SU-DHL-6 (cell line): ENCODE results near the gene TPRA1.
A peak's percentile ranks its signal among the peaks of the same experiment; 100 is the strongest.

Experiments used
- H2AFZ ChIP-seq: fragments of 200-600 bp; sonication (generic); 2 replicates; pipeline ENCODE4 v1.6.1; 2014; ENCODE audit warnings: low read depth, mild to moderate bottlenecking, moderate library complexity, mixed read lengths, antibody characterized with exemption, low read length; ENCODE audit not compliant: severe bottlenecking
- H3F3A ChIP-seq: fragments of 200-600 bp; shearing (Covaris generic); 2 replicates; pipeline ENCODE4 v1.6.0; 2016; ENCODE audit warnings: antibody characterized with exemption, mild to moderate bottlenecking; ENCODE audit not compliant: insufficient read depth
- H3K27ac ChIP-seq: fragments of 200-600 bp; sonication (generic); 2 replicates; pipeline ENCODE4 v1.5.1; 2016; ENCODE audit warnings: low read depth, mild to moderate bottlenecking, low read length, moderate library complexity, mixed read lengths
- H3K27me3 ChIP-seq: fragments of 200-600 bp; sonication (generic), shearing (Covaris generic); 2 replicates; pipeline ENCODE4 v1.6.0; 2014; ENCODE audit warnings: mild to moderate bottlenecking, low read length
- H3K36me3 ChIP-seq: fragments of 200-600 bp; sonication (generic); 2 replicates; pipeline ENCODE4 v1.6.1; 2014; ENCODE audit warnings: mild to moderate bottlenecking, low read length, mixed read lengths
- H3K4me2 ChIP-seq: fragments of 300-600, 200-600 bp; shearing (Covaris generic), sonication (generic); 2 replicates; pipeline ENCODE4 v1.6.0; 2014; ENCODE audit warnings: low read length, low read depth, mild to moderate bottlenecking; ENCODE audit not compliant: poor library complexity, severe bottlenecking
- H3K4me3 ChIP-seq: fragments of 200-600 bp; sonication (generic); 2 replicates; pipeline ENCODE4 v1.5.1; 2014; ENCODE audit warnings: antibody characterized with exemption, low read length, mild to moderate bottlenecking, mixed read lengths; ENCODE audit not compliant: insufficient read depth, poor library complexity, severe bottlenecking
- H3K79me2 ChIP-seq: fragments of 200-600 bp; sonication (generic); 2 replicates; pipeline ENCODE4 v1.6.1; 2014; ENCODE audit warnings: mild to moderate bottlenecking, low read length, moderate library complexity; ENCODE audit not compliant: insufficient read depth
- H3K9ac ChIP-seq: fragments of 200-600 bp; sonication (generic); 2 replicates; pipeline ENCODE4 v1.7.0; 2014; ENCODE audit warnings: mild to moderate bottlenecking, low read length
- H3K9me2 ChIP-seq: fragments of 200-600 bp; sonication (generic); replicated peaks from 2 replicates; pipeline ENCODE4 v1.6.1; 2014; ENCODE audit warnings: low read length; ENCODE audit not compliant: insufficient read depth
- H3K9me3 ChIP-seq: fragments of 200-600 bp; sonication (generic); 2 replicates; pipeline ENCODE4 v1.6.1; 2014; ENCODE audit warnings: low read length, mixed read lengths; ENCODE audit not compliant: insufficient read depth
- H4K20me1 ChIP-seq: fragments of 200-600 bp; sonication (generic); 2 replicates; pipeline ENCODE4 v1.6.1; 2014; ENCODE audit warnings: low read depth, mild to moderate bottlenecking, antibody characterized with exemption, low read length, moderate library complexity, mixed read lengths
- CTCF ChIP-seq: fragments of 200-600 bp; sonication (generic); IDR thresholded peaks from one replicate; pipeline ENCODE4 v1.5.1; 2017; ENCODE audit warnings: antibody characterized with exemption, mild to moderate bottlenecking, low read length, moderate library complexity; ENCODE audit not compliant: insufficient read depth, poor library complexity, severe bottlenecking
- EZH2phosphoT487 ChIP-seq: fragments of 200-600 bp; sonication (generic), shearing (Covaris generic); conservative IDR thresholded peaks from 2 replicates; pipeline ENCODE4 v1.6.1; 2018; ENCODE audit warnings: mild to moderate bottlenecking, antibody characterized with exemption, low read length, moderate library complexity, mixed read lengths

TPRA1 gene

GRCh38 chr3:127545216-127545615, 45.3 kb downstream of the TPRA1 start:
- Histone ChIP-seq H3K9ac (no peak overlapping the region), H3K9me2 (no peaks in the 10 kb centered on the region), H2AFZ (no peak overlapping the region), H4K20me1 (no peaks in the 10 kb centered on the region), H3F3A (no peaks in the 10 kb centered on the region), H3K4me3 (no peak overlapping the region), H3K9me3 (no peaks in the 10 kb centered on the region), H3K27ac (no peak overlapping the region), H3K79me2 (no peaks in the 10 kb centered on the region), H3K27me3 (0 out of 2 replicates have a peak, but pooled peaks cover 4% of the 10 kb centered on the region), H3K4me2 (no peak overlapping the region), H3K36me3 (no peaks in the 10 kb centered on the region)
- TF ChIP-seq CTCF = no peak

GRCh38 chr3:127544803-127545201, 45.7 kb downstream of the TPRA1 start:
- Histone ChIP-seq H3K27me3 (0 out of 2 replicates have a peak, but pooled peaks cover 1% of the 10 kb centered on the region), H2AFZ (no peak overlapping the region), H3K36me3 (no peaks in the 10 kb centered on the region), H3F3A (no peaks in the 10 kb centered on the region), H4K20me1 (no peaks in the 10 kb centered on the region), H3K79me2 (no peaks in the 10 kb centered on the region), H3K9ac (no peak overlapping the region), H3K4me3 (no peak overlapping the region), H3K27ac (no peak overlapping the region), H3K9me3 (no peaks in the 10 kb centered on the region), H3K9me2 (no peaks in the 10 kb centered on the region), H3K4me2 (no peak overlapping the region)
- TF ChIP-seq CTCF (no peak), EZH2phosphoT487 (no peak)

GRCh38 chr3:127544192-127544802, 46.2 kb downstream of the TPRA1 start:
- Histone ChIP-seq H3K9me2 (no peaks in the 10 kb centered on the region), H3K27ac (no peak overlapping the region), H2AFZ (no peak overlapping the region), H4K20me1 (no peaks in the 10 kb centered on the region), H3K9me3 (no peaks in the 10 kb centered on the region), H3K27me3 (no peaks in the 10 kb centered on the region), H3K4me3 (no peak overlapping the region), H3K4me2 (no peak overlapping the region), H3K79me2 (no peaks in the 10 kb centered on the region), H3K9ac (no peak overlapping the region), H3K36me3 (no peaks in the 10 kb centered on the region), H3F3A (no peaks in the 10 kb centered on the region)
- TF ChIP-seq EZH2phosphoT487 (no peak), CTCF (peak; percentile 74)
